ENCODE measurements around the gene TRMT2A.

The TRMT2A gene

DNA sequence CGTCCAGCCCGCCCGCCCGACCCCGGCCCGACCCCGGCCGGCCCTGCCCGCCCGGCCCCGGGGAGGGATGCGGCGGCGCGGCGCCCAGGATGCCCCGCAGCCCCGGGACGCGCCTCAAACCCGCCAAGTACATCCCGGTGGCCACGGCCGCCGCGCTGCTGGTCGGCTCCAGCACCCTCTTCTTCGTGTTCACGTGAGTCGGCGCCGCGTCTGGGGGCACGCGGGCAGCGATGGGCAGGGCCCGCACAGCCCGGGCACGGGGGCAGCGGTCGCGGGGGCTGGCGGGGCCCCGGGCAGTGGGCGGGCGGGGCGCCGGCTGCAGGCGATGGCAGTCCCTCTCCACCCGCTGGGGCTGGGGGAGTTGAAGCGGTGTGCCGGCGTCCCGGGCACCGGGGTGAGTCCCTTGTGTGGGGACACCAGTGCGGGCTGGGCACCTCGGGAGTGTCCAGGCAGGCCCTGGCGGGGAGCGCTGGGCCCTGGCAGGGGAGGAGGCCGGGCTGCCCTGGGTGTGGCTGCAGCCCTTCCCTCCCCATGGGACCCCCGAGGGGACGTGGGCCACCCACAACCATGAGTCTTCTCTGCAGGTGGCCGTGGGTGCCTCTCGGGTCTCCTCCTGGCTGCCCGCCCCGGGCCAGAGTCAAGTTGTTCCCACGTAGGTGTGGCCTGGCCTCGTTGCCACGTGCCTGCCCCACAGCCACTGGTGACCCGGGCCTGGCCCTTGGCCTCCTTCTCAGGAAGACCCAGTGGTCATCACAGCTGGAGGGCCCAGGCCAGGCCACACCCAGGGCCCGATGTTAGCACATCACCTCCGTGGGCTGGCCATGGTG, 15.0 kb upstream of the TRMT2A start:
- FAIRE-seq, result no peak

- no peak for FAIRE-seq
Measured at GRCh38 chr22:20131597-20131858, 14.5 kb upstream of the TRMT2A start, which contains the start of gene ZDHHC8. Gene ZDHHC8 (plus strand): TSS chr22:20131804. CDS start chr22:20131948, 144 bp downstream.

DNA sequence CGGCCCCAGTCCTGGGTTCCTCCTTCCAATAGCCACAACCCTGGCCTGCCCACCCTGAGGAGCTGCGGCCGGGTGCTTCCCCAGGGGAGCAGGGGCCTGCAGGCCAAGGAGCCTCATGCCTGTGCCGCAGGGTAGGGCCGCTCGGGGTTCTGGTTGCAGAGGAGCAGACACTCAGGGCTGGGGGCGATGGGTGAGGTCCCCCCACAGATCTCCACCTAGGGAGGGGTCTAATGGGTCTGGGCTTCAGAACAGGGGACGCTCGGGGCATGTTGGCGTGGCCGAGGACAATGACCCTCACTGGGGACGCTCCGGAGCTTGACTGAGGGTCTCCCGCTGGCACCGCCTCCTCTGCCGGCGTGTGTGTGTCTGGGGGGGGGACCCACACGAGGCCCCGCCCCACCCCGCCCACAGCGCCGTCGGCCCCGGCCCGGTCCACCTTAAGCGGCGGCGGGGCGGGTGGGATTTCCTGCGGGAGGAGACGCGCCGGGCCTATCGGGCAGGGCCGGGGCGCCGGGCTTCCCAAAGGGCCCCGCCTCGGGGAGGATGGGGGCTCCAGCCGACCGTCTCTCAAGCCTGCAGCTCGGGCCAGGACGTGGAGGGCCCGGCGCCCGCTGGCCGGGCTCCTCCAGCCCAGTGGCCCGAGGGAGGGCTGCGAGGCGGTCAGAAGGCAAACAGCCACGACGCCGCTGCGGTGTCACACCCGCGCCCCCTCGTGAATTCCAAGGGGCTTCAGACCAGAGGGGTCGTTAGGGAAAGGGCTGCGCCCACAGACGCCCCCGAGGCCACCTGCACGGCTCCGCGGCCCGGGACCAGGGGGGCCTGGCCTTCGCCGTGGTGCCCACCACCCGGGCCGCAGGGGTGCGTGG, 13.9 kb upstream of the TRMT2A start:
- FAIRE-seq, result no peak

DNA sequence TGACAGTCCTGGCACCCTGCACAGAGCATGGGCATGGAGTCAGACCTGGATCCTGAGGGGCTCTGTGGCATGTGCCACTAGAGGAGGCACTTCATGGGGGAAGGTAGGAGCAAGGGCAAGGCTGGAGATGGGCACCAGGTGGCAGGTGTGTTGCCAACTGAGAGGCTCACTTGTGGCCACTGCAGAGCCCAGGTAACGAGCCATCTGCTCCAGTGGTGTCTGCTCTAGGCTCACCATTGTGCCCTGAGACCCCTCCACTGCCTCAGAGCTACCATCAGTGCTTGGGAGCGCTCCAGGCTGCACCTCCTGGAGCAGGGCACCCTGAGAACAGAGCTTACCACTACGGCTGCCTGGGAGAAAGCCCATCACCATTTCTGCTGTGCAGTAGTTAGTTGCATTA, 13.3 kb upstream of the TRMT2A start:
- FAIRE-seq, result no peak

- no peak for FAIRE-seq
Measured at GRCh38 chr22:20129747-20130014, 12.7 kb upstream of the TRMT2A start.

- FAIRE-seq, result no peak
Measured at GRCh38 chr22:20128902-20129746, 12.1 kb upstream of the TRMT2A start.

DNA sequence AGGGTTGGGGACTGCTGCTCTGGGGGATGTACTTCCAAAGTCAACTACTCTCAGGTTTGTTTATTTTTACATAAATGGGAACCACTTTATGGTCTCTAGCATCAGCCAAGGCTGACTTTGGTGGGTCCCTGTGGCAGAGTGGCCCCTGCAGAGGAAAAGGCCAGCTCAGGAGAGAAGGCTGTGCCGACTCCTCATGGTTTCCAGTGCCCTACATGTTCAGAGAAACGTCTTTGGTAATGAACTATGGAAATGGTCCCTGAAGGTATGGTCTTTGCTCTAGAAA, 11.5 kb upstream of the TRMT2A start:
- no peak for FAIRE-seq

- FAIRE-seq, result no peak
Measured at GRCh38 chr22:20127869-20128618, 11.0 kb upstream of the TRMT2A start.

GRCh38 chr22:20127318-20127868, 10.4 kb upstream of the TRMT2A start:
- FAIRE-seq, result no peak

DNA sequence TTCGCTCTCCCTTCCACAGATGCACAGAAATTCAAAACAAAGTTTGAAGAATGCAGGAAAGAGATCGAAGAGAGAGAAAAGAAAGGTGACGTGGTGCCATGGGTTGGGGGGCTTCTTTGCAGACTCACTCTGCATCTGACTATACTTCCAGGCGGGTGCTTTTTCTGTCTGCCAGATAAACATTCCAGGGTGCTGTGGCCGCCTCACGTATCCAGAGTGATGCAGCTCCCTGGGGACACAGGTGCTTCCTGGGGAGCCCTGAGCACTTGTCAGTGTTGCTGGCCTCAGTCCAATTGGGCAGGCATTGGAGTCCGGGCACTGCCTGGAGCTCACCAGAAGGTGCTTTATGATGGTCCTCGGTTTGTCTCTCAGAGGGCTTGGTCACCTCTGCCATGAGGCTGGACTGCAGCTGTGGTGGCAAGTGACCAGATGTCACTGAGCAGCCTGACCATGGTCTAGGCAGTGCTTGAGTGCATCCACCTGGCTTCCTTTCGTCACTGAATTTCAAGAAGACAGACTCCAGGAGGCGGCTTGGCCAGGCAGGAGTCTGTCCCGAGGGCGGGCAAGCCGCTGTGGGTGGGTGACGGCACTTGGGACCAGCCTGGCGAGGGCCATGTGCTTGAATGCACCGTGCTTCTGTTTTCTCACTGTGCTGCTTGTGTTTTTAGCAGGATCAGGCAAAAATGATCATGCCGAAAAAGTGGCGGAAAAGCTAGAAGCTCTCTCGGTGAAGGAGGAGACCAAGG, 9.4 kb upstream of the TRMT2A start:
- no peak for FAIRE-seq

- no peak for FAIRE-seq
Measured at GRCh38 chr22:20125201-20126174, 8.5 kb upstream of the TRMT2A start.

- FAIRE-seq, result no peak
Measured at GRCh38 chr22:20124083-20124787, 7.2 kb upstream of the TRMT2A start.

DNA sequence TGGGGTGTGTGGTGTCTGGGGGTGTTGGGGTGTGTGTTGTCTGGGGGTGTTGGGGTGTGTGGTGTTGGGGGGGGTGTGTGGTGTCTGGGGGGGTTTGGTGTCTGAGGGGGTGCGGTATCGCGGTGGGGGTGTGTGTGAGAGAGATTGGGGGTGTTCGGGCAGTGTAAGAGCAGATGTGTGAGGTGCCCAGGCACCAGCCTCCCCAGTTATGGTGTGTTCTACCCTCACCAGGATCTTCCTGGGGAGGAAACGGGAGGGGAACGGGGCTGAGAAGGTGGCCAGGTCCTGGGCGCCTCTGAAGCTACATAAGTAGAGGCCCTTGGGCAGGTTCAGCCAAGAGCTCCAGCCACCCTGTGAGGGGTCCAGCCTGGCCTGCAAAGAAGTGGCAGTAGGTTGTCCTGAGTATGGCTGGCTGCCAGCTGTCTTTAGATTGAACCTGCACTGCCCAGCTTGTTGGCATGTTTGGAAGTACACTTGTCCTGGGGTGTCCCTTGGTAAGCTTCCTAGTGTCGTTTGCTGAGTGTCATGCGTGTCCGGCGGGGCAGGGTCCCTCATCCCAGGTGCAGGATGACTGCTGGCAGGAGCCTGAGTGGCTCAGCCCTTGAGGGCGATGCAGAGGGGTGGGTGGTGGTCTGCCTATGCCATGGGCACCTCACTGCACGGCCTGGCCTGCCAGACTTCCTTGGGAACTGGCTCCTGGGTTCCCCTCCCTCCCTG, 6.5 kb upstream of the TRMT2A start:
- no peak for FAIRE-seq

- FAIRE-seq, result no peak
Measured at GRCh38 chr22:20121856-20122415, 4.9 kb upstream of the TRMT2A start.

DNA sequence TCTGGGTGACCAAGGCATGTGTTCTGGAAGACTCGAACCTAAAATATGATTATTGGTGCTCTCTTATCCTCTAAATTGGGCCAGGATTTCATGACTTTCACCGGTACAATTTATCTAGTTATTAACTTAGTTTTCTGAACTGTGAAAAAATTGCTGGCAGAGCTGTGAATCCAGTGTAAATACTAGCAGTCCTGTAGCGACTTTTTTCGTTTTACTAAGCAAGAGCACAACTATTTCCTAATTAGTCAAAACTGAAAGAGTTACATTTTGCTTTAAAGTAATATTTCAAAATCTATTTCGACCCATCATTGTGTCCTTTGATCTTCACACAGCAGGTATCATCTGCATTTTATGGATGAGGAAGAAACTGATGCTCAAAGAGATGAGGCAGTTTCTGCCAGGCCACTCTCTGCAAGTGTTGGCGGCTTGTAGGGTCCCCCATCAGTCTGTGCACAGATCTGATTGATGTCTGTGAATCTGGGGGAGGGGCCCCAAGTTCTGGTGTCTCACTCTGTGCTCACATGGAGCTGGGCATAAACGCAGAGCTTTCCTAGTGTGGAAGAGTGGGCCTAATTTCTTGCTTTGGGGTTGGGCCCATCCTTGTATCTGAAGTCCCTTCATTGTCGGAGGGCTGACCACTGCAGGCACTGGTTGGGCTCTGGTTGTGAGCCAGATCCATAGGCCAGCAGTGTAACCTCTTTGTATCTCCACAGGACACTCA, 1.4 kb upstream of the TRMT2A start:
- FAIRE-seq, result no peak

DNA sequence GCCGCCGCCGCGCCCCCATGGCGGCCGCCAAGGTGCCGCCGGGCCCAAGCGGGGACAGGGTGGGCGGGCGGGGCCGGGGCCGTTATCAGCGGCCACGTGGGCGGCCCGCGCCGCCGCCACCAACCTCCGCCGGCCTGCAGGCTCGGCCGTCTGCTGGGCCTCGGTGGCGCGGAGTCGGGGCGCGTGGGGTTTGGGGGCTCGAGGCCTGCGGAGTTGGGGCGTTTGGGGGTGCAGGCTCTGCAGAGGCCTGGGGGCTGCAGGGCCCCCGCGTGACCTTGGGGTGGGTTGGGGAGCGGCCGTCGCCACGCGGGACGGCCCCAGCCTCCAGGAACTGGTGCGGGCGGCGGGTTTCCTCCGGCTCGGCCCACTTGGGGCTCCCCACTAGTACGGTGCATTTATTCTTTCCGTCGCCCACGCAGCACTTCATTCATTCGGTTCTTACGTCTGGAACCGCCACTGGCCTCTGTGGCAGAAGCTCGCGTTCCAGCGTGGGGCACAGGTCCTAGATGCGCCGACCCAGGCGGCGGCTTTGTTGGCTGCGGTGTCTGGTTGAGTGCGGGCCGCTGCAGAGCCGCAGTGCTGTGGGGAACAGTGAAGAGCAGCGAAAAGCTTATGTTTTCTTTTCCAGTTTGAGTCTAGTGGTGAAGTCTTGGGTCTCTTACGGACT, 740 bp upstream of the TRMT2A start:
- FAIRE-seq, result no peak

DNA sequence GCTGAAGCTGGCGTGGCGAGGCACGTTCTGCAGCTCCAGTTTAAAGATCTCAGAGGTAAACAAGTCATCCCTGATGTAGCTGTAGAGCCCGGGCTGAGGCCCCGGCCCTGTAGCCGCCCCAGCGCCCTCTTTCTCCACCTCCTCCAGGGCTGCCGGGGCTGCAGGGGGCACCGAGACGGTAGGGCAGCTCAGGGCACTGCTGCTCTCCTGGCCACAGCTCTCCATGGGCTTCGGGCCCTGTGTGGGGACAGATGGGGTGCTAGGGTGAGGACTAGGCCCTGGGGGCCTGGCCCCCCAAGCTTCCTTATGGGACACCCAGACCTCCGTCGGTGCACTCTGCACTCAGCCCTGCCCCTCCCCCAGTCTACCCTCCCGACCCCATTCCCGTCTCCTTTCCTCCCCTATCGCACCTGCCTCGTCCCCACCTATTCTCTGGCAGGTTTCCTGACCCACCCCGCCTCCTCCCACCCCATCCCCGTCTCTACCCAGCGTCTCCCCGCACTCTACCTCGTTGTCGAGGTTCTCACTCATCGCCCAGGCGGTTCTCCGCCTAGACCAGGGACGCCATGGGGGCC, 563 bp downstream of the TRMT2A start:
- FAIRE-seq, result no peak

All from TTC549 (cell line).